ENCODE measurements around the gene FAM171A1.
A peak's percentile ranks its signal among the peaks of the same experiment; 100 is the strongest.

GRCh38 chr10:15385552-15386455, 14.7 kb upstream of the FAM171A1 start:
- TF ChIP-seq CTCF (IDR thresholded peaks at IDR 0.05; ENCODE audit: extremely low read depth in 1 of 2, insufficient read depth in 1 of 2, low read depth in 1 of 2, low read length in 2 of 2), result no peak
- no peak for TF ChIP-seq EZH2 (IDR thresholded peaks at IDR 0.05; ENCODE audit: borderline replicate concordance, low read depth, low read length, severe bottlenecking)
- no peak for TF ChIP-seq POLR2A (IDR thresholded peaks at IDR 0.05; ENCODE audit: low read depth, low read length)
- TF ChIP-seq POLR2AphosphoS5 (IDR thresholded peaks at IDR 0.05; ENCODE audit: insufficient read depth, low read depth, low read length), result peak; percentile 38

Data from endothelial cell of umbilical vein (primary cell).